ENCODE measurements around the gene PGBD1. TPM values are rescaled to one million over a fixed set of nuclear protein-coding genes. Genes with fewer than 3 reads are reported as not detected.
"Not testable (repeated sequence)": the region's sequence is repeated elsewhere in the genome, so short reads cannot be mapped to it uniquely, and the experiment has no call there.

The PGBD1 gene
- total RNA-seq, 1 donor from 2014 or later, result 19.2 TPM

DNA sequence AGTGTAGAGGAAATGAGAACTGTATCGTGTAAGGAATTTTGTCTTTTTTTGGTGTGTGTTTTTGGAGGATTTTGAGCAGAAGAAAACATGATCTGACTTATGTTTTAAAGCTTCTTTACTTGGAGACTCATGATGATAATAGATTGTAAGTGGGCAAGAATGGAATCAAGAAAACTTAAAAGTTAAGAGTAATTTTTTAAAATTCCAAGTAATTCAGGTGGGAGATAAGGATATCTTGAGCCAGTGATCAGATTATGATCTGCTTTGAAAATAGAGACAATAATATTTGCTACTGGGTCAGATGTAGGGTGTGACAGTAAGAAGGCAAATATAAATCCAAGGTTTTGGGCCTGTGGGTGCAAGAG is 13.7 kb upstream of the PGBD1 start:
- FAIRE-seq (no peak), DNase-seq (ENCODE audit: low spot score in 2 of 2) (no peak)

DNA sequence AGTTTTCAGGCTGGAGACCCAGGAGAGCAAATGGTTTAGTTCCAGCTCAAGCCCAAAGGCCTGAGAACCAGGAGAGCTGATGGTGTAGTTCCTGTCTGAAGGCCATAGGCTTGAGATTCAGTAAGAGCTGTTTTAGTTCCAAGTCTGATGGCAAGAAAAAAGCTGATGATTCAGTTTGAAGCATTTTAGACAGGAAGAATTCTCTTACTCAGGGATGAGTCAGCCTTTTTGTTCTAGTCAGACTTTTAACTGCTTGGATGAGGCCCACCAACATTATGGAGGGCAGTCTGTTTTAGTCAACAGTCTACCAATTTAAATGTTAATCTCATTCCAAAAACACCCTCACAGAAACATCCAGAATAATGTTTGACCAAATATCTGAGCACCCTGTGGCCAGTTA is 11.9 kb upstream of the PGBD1 start:
- no peak for FAIRE-seq
- no peak for DNase-seq (ENCODE audit: low spot score in 2 of 2)

DNA sequence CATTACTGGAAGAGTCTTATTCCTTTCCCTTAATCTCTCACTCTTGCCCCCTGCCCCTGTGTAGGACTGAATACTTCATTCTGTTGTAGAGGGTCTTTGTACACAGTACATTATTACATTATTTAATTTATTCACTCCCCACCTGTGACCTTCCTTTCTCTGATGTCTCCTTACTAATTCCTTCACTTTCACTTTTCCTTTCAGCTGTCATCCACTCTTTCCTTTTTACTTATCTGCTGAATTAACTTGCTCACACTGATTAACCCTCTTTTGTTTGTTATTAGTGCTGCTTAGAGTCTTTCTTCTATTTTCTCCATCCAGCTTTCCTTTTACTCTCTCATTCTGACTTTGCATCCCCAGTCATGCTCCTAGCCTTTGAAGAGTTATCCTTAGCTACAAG is 6.5 kb upstream of the PGBD1 start:
- FAIRE-seq (no peak), DNase-seq (ENCODE audit: low spot score in 2 of 2) (no peak)

DNA sequence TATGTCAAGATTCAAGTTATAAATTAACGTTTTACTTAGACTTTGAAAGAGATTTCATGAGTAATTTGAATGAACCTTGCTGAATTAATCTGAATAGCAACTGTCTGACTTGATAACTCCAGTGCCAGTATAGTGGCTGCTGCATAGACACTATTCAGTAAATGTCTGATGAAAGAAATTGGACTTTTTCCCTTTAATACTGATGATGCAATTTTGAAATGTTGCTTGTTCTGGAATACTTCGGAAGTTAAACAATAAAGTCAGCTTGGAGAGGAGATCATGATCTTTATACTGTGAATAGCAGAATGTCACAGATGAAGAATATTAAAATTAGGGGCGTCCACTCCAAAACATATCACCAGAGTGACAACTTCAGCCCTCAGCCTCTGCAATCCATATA is 3.6 kb upstream of the PGBD1 start:
- FAIRE-seq, result no peak
- no peak for DNase-seq (ENCODE audit: low spot score in 2 of 2)

DNA sequence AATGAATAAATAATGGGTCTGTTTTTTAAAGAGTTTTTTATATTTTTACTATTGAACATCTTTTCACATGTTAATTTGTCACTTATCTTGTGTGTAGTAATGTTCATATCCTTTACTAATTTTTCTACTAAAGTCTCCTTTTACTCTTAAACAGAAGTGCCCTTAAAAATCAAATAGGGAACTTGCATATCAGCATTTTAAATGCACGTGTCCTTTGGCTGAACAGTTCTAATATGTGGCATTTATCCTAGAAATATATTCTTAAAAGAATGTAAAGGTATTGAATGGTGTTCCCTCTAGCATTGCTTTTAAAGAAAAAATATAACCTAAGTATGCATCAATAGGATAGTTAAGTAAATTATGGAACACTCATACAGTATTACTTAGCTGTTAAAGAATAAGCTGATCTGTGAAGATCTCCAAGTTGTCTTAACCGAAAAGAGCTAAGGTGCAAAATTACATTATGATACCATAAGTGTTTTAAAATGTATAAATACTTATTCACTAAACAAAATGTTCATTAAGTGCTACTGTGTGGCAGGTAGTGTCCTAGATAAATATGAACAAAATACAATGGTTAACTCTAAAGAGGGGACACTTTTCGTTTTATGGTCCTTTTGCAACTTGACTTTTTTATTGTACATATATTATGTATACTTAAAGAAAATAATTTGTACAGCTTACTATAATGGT is 631 bp upstream of the PGBD1 start:
- DNase-seq (ENCODE audit: low spot score in 2 of 2) (no peak), FAIRE-seq (no peak)

DNA sequence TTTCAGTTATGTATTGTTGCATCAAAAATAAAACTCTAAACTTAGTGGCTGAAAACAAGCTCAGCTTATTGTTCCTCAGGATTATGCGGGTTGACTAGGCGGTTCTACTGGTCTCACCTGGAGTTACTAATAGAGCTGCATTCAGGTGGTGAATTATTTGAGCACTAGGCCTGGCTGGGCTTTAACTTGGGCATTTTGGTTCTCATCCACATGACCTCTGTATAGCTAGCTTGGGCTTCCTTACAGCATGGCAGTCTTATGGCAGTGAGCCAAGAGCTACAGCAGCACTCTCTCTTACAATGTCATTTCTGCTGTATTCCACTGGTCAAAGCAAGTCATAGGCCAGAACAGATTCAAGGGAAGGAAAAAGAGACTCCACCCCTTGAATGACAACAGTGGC is 1.6 kb downstream of the PGBD1 start:
- FAIRE-seq, result no peak
- DNase-seq (ENCODE audit: low spot score in 2 of 2), result no peak

DNA sequence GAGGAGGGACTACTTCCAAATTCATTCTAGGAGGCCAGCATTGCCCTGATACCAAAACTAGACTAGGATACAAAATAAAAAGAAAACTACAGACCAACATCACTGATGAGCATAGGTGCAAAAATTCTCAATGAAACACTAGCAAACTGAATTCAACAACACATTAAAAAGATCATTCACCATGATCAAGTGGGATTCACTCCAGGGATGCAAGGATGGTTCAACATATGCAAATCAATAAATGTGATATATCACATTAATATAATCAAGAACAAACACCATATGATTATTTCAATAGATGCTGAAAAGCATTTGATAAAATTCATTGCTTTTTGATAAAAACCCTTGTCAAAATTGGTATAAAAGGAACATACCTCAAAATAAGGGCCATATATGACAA is 10.2 kb downstream of the PGBD1 start:
- no peak for DNase-seq (ENCODE audit: low spot score in 2 of 2)
- no peak for FAIRE-seq

DNA sequence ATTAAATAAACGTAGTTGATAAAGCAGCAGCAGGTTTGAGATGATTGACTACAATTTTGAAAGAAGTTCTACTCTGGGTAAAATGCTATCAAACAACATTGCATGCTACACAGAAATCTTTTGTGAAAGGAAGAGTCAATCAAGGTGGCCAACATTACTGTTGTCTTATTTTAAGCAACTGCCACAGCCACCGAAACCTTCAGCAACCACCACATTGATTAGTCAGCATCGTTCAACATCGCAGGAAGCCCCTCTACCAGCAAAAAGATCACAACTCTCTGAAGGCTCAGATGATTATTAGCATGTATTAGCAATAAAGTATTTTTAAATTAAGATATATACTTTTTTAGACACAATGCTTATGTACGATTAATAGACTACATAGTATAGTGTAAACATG is 14.0 kb downstream of the PGBD1 start:
- no peak for FAIRE-seq
- DNase-seq (ENCODE audit: low spot score in 2 of 2), result no peak

DNA sequence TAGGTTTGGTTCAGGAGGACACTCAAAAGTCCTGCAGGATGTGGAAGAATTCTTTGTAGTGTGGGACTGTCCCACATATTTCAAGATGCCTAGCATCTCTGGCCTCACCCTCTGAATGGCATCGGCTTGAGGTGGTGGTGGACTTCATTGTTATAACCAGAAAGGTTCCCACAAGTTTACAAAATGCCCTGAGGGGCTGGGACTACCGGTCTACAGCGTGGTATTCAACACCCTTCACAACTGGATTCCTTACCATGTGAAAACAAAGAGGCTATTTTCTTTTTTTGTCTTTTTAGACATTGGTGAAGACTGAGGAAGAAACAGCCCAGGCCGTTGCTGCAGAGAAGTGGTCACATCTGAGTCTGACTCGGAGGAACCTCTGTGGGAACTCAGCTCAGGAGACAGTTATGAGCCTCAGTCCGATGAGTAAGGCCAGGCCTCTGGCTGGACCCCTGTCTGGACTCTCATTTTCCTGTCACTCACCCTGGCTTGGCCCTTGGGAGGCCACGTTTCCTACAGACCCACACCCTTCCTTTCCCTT is 15.2 kb downstream of the PGBD1 start:
- DNase-seq (ENCODE audit: low spot score in 2 of 2) (no peak), FAIRE-seq (no peak)

DNA sequence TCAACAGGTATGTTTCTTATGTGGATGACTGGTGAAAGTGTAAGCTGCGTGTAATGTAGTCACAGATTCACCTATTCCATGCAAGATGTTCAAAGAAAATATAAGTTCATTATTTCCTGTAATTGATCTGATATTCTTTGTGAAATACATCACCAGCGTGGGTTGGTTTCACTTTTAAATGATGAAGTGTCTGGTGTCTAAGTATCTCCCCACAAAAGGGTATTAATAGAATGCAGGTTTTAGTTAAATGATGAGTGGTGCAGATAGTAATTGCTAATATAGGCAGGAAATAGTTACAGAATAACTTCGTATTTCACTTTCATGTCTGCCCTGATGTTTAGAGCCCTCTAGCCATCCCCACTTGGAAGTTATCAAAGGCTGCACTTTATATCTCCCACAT is 22.2 kb downstream of the PGBD1 start:
- FAIRE-seq (no peak), DNase-seq (ENCODE audit: low spot score in 2 of 2) (no peak)

DNA sequence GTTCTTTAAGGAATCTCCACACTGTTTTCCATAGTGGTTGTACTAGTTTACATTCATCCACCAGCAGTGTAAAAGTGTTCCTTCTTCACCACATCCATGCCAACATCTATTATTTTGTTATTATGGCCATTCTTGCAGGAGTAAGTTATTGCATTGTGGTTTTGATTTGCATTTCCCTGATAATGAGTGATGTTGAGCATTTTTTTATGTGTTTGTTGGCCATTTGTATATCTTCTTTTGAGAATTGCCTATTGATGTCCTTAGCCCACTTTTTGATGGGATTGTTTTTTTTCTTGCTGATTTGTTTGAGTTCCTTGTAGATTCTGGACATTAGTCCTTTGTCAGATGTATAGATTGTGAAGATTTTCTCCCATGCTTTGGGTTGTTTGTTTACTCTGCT is 25.0 kb downstream of the PGBD1 start:
- FAIRE-seq; DNase-seq (ENCODE audit: low spot score in 2 of 2): not testable (repeated sequence)

DNA sequence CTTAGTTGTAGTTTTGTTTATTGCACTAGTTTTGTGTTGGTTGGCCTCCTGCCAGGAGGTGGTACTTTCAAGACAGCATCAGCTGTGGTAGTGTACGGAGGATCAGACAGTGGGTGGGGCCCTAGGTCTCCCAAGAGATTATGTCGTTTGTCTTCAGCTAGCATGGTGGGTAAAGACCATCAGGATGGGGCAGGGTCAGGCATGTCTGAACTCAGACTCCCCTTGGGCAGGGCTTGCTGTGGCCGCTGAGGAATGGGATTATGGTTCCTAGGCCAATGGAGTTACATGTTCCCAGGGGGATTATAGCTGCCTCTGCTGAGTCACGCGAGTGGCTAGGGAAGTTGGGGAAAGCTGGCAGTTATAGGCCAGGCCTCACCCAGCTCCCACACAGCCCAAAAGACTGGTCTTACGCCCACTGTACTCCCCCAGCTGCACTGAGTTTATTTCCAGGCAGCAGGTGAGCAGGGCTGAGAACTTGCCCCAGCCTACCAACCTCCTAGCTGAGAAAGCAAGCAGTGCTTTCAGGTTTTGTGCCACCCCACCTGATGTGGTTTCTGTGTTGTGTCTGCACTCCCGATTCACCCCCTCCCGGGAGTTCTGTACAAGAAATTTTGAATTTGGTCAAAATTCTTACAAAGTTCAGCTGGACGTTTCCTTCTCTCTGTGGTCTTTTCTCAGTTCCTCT is 29.9 kb downstream of the PGBD1 start:
- FAIRE-seq (no peak), DNase-seq (ENCODE audit: low spot score in 2 of 2) (no peak)

DNA sequence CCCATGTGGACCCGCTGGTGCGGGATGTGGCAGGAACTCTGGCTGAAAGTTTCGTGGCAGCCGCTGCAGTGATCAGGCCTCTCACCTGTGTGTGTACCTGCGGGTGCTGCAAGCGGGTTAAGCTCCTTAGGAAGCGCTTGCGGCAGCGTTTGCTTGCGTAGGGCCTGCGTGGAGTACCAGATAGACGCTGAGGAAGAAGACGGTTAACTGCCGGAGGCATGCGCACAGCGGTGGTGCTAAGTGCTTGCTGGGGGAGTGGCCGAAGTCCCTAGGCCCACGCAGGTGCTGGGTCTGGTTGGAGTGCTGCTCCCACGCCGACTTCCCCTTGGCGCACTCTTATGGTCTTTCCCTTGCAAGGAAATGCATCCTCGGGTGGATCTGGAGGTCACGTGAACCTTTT is 31.6 kb downstream of the PGBD1 start:
- DNase-seq (ENCODE audit: low spot score in 2 of 2) (no peak), FAIRE-seq (no peak)

DNA sequence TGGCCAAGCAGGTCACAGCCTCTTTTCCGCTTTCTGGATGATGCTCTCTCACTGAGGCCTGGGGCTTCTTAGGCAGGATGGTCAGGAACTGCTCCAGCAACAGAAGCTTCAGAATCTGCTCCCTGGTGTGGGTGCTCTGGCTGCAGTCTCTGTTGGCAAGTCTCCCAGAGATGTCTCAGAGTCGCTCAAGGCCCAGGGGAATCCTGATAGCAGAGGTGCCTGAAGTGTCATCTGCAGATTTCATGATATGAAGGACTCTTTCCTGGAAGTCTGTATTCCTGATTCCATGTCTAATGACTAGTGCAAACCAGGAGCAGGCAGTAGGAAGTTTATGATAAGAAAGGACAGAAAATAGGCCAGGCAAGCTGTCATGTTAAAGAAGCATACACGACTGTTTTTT is 34.3 kb downstream of the PGBD1 start:
- DNase-seq (ENCODE audit: low spot score in 2 of 2), result no peak
- FAIRE-seq, result no peak

DNA sequence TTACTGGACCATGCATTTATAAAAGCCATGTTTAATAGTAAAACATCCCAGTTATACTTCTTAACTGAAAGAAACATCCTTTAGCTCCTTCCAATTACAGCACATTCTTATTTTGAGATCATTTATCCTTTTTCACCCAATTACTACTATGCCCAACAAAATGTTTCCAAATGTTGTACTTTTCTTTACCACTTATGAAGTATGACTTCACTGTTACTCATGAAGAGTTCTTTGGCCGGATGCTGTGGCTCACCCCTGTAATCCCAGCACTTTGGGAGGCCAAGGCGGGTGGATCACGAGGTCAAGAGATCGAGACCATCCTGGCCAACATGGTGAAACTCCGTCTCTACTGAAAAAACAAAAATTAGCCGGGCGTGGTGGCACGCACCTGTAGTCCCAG is 36.5 kb downstream of the PGBD1 start:
- DNase-seq (ENCODE audit: low spot score in 2 of 2); FAIRE-seq: not testable (repeated sequence)

DNA sequence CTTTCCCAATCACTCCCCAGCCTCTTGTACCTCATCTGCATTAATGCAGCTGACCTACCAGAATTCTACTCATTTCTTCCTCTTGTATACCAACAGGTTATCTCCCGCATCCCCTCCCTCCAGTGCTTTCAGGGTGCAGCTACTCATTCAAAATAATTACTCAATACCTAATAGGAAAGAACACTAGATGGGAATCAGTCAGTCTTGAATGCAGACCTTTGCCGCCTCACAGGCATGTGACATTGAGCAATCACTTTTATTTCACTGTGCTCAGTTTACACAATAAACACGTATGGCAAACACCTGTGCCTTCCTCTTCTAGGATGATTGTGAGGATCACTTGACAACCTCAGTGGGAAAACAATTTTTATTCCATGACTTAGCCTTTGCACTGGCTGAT is 41.3 kb downstream of the PGBD1 start:
- FAIRE-seq (no peak), DNase-seq (ENCODE audit: low spot score in 2 of 2) (no peak)

DNA sequence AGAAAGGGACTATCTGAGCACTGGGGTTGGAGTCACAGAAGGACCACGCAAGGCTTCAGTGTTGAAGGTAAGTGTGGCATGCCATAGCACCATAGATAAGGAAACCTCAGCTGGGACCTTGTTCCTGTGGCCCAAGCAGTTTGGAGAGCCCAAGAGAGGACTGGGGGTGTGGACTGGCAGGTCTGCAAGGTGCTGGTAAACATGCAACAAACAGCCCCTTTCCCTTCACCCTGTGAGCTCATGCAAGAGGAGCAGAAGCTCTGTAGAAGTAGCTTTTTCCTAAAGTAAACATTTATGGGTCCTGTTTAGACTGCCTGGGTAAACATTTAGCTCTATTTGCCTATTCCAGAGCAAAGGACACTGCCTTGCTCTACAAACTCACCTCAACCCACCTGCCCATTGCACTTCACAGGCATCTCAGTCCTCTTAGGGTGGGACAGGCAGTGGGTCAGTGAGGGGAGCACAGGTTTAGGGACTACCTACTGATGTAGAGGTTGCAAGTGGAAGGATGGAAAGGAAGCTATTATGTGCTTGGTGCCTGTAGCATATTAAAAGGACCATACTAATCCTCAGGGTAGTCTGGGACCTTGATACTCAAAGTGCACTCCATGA is 42.5 kb downstream of the PGBD1 start:
- no peak for DNase-seq (ENCODE audit: low spot score in 2 of 2)

DNA sequence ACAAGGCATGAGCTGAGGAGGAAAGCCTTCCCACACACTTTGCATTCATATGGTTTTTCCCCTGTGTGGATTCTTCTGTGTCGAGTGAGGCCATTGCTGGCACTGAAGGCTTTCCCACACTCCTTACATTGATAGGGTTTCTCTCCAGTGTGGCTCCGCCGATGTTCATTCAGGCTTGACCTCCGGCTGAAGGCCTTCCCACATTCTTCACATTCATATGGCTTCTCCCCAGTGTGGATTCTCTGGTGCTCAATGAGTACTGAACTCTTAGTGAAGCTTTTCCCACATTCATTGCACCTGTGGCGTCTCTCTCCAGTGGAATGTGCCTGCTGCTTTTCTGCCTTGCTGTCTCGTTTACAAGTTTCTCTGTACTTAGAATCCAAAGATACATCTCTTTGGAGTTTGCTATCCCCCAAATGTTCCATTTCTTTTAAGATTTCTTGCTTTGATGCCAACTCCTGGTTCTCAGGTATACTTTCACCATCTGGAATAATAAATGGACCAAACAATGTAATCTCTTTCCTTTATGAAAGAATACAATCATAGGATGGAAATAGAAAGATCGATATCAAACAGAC is 45.1 kb downstream of the PGBD1 start:
- no peak for DNase-seq (ENCODE audit: low spot score in 2 of 2)

More for the DNA sequence above, 42.5 kb downstream of the PGBD1 start:
- FAIRE-seq, result no peak

DNA sequence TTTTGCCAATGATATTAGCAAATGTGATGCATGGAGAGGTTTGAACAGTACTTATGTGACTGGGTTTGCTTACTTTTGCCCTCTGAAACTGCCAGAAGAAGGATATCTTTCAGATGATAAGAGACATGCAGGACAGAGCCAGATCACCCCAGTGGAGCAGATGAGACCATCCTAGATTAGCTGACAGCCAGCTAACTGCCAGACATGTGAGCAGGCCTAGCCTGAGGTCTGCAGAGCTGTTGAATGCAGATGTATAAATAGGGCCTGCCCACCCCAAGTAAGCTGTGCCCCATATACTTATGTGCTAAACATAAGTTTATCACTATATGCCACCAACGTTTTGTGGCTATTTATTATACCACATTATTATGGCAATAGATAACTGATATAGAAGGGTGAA is 48.7 kb downstream of the PGBD1 start:
- no peak for DNase-seq (ENCODE audit: low spot score in 2 of 2)
- no peak for FAIRE-seq

More for the DNA sequence above, 45.1 kb downstream of the PGBD1 start:
- no peak for FAIRE-seq

DNA sequence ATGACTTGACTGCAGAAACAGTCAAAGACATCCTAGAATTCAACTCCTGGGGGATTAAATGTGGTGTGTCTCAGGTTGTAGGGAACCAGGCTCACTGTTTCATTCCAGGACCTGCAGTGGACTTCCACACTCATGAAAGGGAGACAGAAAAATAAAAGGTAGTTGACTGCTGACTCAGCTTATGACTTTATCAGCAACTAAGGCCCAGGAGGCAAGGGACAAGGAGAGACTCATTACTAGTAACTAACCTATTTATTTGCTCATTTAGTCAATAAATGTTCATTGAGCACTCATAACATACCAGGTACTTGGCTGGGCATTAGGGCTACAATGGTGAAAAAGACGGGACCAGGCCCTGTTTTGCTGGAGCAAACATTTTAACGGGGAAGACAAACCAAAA is 51.7 kb downstream of the PGBD1 start:
- FAIRE-seq (no peak), DNase-seq (ENCODE audit: low spot score in 2 of 2) (no peak)

DNA sequence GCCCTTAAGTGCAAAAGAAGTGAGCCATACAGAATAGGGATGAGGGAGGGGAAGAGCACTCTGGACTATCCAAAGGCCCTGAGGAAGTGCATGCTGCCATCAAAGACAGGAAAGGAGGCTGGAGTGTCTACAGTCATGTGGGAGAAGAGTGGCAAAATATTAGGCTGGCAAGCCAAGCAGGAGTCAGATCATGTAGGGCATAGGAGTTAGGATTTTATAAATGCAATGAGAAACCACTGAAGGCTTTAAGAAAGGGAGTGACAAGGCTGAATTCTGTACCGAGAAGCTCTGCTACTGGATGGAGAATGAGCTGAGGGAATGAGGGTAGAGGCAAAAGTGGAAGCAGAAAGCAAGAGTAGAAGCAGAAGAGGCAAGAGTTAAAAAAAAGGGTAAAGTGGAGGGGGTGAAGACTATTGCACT is 52.2 kb downstream of the PGBD1 start:
- no peak for FAIRE-seq

More for the DNA sequence above, 52.2 kb downstream of the PGBD1 start:
- DNase-seq (ENCODE audit: low spot score in 2 of 2), result no peak
